ENCODE data around the gene DOP1A. TPM values are rescaled to one million over a fixed set of nuclear protein-coding genes. Genes with fewer than 3 reads are reported as not detected.

DOP1A gene
- total and polyA plus RNA-seq, 2 of the 13 experiments (the other 11 are each of a cell fraction or from before 2014, with no cell fraction given), result 5.2 to 16.7 TPM

- TF ChIP-seq ZEB1 (IDR thresholded peaks at IDR 0.05; ENCODE audit: insufficient replicate concordance, low read depth), result peak; percentile 21
- peak; percentile 75; the same call in 1 of the 2 replicates for TF ChIP-seq CSRNP1 (CRISPR knock-in tag; IDR thresholded peaks at IDR 0.05)
- 0 out of 2 replicates have a peak, but pooled peaks have one; percentile 53 for TF ChIP-seq ZNF605 (CRISPR knock-in tag; IDR thresholded peaks at IDR 0.05)
- no peak for TF ChIP-seq NFE2 (CRISPR knock-in tag; IDR thresholded peaks at IDR 0.05)
- TF ChIP-seq ZNF775 (CRISPR knock-in tag; IDR thresholded peaks at IDR 0.05; ENCODE audit: borderline replicate concordance), result no peak
- no peak for TF ChIP-seq ZNF10 (CRISPR knock-in tag; IDR thresholded peaks at IDR 0.05; ENCODE audit: borderline replicate concordance, low read depth)
- TF ChIP-seq IKZF5 (CRISPR knock-in tag; IDR thresholded peaks at IDR 0.05), result peak; percentile 84
- peak; percentile 40; the same call in 1 of the 2 replicates for TF ChIP-seq ZBTB1 (CRISPR knock-in tag; IDR thresholded peaks at IDR 0.05; ENCODE audit: borderline replicate concordance)
- no peak for TF ChIP-seq RARG (CRISPR knock-in tag; IDR thresholded peaks at IDR 0.05; ENCODE audit: low read depth)
- peak; percentile 78 for TF ChIP-seq ZIK1 (CRISPR knock-in tag; IDR thresholded peaks at IDR 0.05; ENCODE audit: borderline replicate concordance, low read depth)
- peak; percentile 73; the same call in 1 of the 2 replicates for TF ChIP-seq ZNF558 (CRISPR knock-in tag; IDR thresholded peaks at IDR 0.05; ENCODE audit: borderline replicate concordance)
- TF ChIP-seq HNF4G (IDR thresholded peaks at IDR 0.05; ENCODE audit: borderline replicate concordance, low read depth, low read length), result no peak
- TF ChIP-seq HNF4G (CRISPR knock-in tag; IDR thresholded peaks at IDR 0.05; ENCODE audit: borderline replicate concordance, low read depth), result peak; percentile 69; the same call in 1 of the 2 replicates
- TF ChIP-seq ZNF484 (CRISPR knock-in tag; IDR thresholded peaks at IDR 0.05; ENCODE audit: borderline replicate concordance, low read depth), result no peak
- peak; percentile 68; the same call in 1 of the 2 replicates for TF ChIP-seq ZFP90 (CRISPR knock-in tag; IDR thresholded peaks at IDR 0.05; ENCODE audit: borderline replicate concordance)
- TF ChIP-seq ZNF24 (IDR thresholded peaks at IDR 0.05), result no peak
- peak; percentile 72; the same call in 1 of the 2 replicates for TF ChIP-seq MYC (CRISPR knock-in tag; IDR thresholded peaks at IDR 0.05; ENCODE audit: borderline replicate concordance)
Measured at GRCh38 chr6:83192871-83193746, 125.6 kb downstream of the DOP1A start, which contains the start of the genes PGM3 and RWDD2A (continued).
